HepG2 (cell line): Measurements from ENCODE around the gene PSMD9. TPM values are rescaled to one million over a fixed set of nuclear protein-coding genes. Genes with fewer than 3 reads are reported as not detected.

ENCODE experiments used
- ATAC-seq: fragments of 200-7000 bp; cut with Tn5 transposase; 3 replicates; pipeline ENCODE4 v1.9.1; 2020; ENCODE audit warnings: mild to moderate bottlenecking, moderate library complexity
- BruUV-seq: library from RNA; stranded (reverse); fragments of 400-500 nt; replicated peaks from 2 replicates; lab custom pipeline; 2021; lab: Mats Ljungman, UMichigan
- CTCF ChIA-PET: fragments of 300-600 bp; formaldehyde crosslinking; extraction: SDS; loops from one replicate; lab custom pipeline; 2021; ENCODE audit warnings: low total read pairs, inconsistent platforms, low intra/inter-chr PET ratio; lab: Yijun Ruan, JAX
- POLR2A ChIA-PET: fragments of 350-600 bp; sonication (Branson Sonifier 250); formaldehyde crosslinking; loops from one replicate; lab custom pipeline; 2020; ENCODE audit warnings: antibody characterized with exemption, inconsistent platforms; lab: Yijun Ruan, JAX
- DNase-seq: peaks from one replicate; pipeline ENCODE4 v3.0.0-alpha.2; 2015; ENCODE audit warnings: low spot score
- FAIRE-seq: peaks from 3 replicates; lab custom pipeline; 2011; peaks lifted over from hg19 to GRCh38; lab: Jason Lieb, UNC
- H2AFZ ChIP-seq: one replicate; pipeline ENCODE4 v1.6.1; 2011; ENCODE audit warnings: low read length, inconsistent platforms
- H3K27ac ChIP-seq: fragments of 300-600 bp; 3 replicates; pipeline ENCODE4 v1.8.0; 2011; ENCODE audit warnings: mixed run types, mild to moderate bottlenecking, mixed read lengths, low read length, inconsistent platforms; ENCODE audit not compliant: insufficient read depth; ENCODE audit errors: extremely low read length
- H3K27me3 ChIP-seq, 2 experiments: fragments of 200-600 bp in 1 of 2; 2 replicates in 1 of 2; 3 replicates in 1 of 2; pipeline versions ENCODE4 v1.6.0 to v1.8.0; 2011; ENCODE audit warnings: low read length in 2 of 2, mild to moderate bottlenecking in 2 of 2, moderate library complexity in 2 of 2, inconsistent platforms in 1 of 2; ENCODE audit not compliant: insufficient read depth in 2 of 2, control insufficient read depth in 1 of 2
- H3K36me3 ChIP-seq, 2 experiments: fragments of 200-600 bp in 1 of 2; replicated peaks in 1 of 2; 2 replicates in 1 of 2; 3 replicates in 1 of 2; pipeline versions ENCODE4 v1.5.1 to v1.8.0; 2011; ENCODE audit warnings: low read length in 2 of 2, inconsistent platforms in 1 of 2; ENCODE audit not compliant: insufficient read depth in 2 of 2, control insufficient read depth in 1 of 2
- H3K4me1 ChIP-seq: 2 replicates; pipeline ENCODE4 v1.5.1; 2012; ENCODE audit warnings: low read length, inconsistent platforms; ENCODE audit not compliant: insufficient read depth
- H3K4me2 ChIP-seq: 2 replicates; pipeline ENCODE4 v1.6.0; 2011; ENCODE audit warnings: low read depth, low read length, inconsistent platforms
- H3K4me3 ChIP-seq, 3 experiments: fragments of 200-600 bp in 1 of 3; sonication (generic), shearing (Covaris generic) in 1 of 3; replicated peaks in 1 of 3; 2 replicates each; pipeline ENCODE4 v1.5.1; 2011 to 2016; ENCODE audit warnings: low read length in 3 of 3, inconsistent platforms in 2 of 3, low read depth in 2 of 3, mild to moderate bottlenecking in 2 of 3, control low read depth in 1 of 3, mixed read lengths in 1 of 3; ENCODE audit not compliant: insufficient read depth in 1 of 3
- H3K79me2 ChIP-seq: one replicate; pipeline ENCODE4 v1.6.1; 2011; ENCODE audit warnings: low read length, inconsistent platforms; ENCODE audit not compliant: insufficient read depth
- H3K9ac ChIP-seq: 2 replicates; pipeline ENCODE4 v1.6.0; 2011; ENCODE audit warnings: mild to moderate bottlenecking, low read depth, low read length, inconsistent platforms; ENCODE audit not compliant: insufficient read depth
- H3K9me3 ChIP-seq: 2 replicates; pipeline ENCODE4 v1.5.1; 2012; ENCODE audit warnings: mild to moderate bottlenecking, low read length
- H4K20me1 ChIP-seq: 2 replicates; pipeline ENCODE4 v1.6.0; 2011; ENCODE audit warnings: inconsistent platforms, mild to moderate bottlenecking, low read length, moderate library complexity; ENCODE audit not compliant: insufficient read depth
- ASH2L ChIP-seq: fragments of 300-600, 200-600 bp; sonication (generic); IDR thresholded peaks from 2 replicates; pipeline ENCODE4 v1.7.0; 2017; ENCODE audit warnings: low read depth, mild to moderate bottlenecking, moderate library complexity, mixed read lengths, low read length; ENCODE audit not compliant: insufficient read length
- CBX1 ChIP-seq: IDR thresholded peaks from one replicate; pipeline ENCODE4 v1.6.1; 2016; ENCODE audit warnings: antibody characterized with exemption, low read depth
- CTCF ChIP-seq: sonication (generic); formaldehyde crosslinking; IDR thresholded peaks from 2 replicates; pipeline ENCODE4 v1.5.0; 2020; ENCODE audit warnings: mild to moderate bottlenecking, missing genetic modification reagents, moderate library complexity
- HNF4A ChIP-seq: sonication (generic); formaldehyde crosslinking; IDR thresholded peaks from 2 replicates; pipeline ENCODE4 v1.4.0; 2020; ENCODE audit warnings: missing genetic modification reagents
- HOXD1 ChIP-seq: sonication (generic); formaldehyde crosslinking; IDR thresholded peaks from 2 replicates; pipeline ENCODE4 v1.5.0; 2020; ENCODE audit warnings: missing genetic modification reagents
- MED8 ChIP-seq: sonication (generic); formaldehyde crosslinking; IDR thresholded peaks from 2 replicates; pipeline ENCODE4 v1.8.1; 2023; ENCODE audit warnings: mild to moderate bottlenecking, missing genetic modification reagents; ENCODE audit not compliant: insufficient replicate concordance
- RBM22 ChIP-seq: fragments of 200-400 bp; formaldehyde crosslinking; optimal IDR thresholded peaks from 2 replicates; pipeline ENCODE3; 2017; ENCODE audit warnings: mild to moderate bottlenecking, low read length, moderate library complexity
- SIN3B ChIP-seq: fragments of 150-350 bp; IDR thresholded peaks from 2 replicates; pipeline ENCODE4 v1.6.1; 2014; ENCODE audit warnings: low read length
- SIX1 ChIP-seq: sonication (generic); formaldehyde crosslinking; IDR thresholded peaks from 2 replicates; pipeline ENCODE4 v1.4.0; 2020; ENCODE audit warnings: missing genetic modification reagents, borderline replicate concordance
- SMAD9 ChIP-seq: sonication (generic); formaldehyde crosslinking; IDR thresholded peaks from 2 replicates; pipeline ENCODE4 v1.5.1; 2020; ENCODE audit warnings: mild to moderate bottlenecking, missing genetic modification reagents
- ZNF652 ChIP-seq: IDR thresholded peaks from 2 replicates; pipeline ENCODE4 v1.6.1; 2016; ENCODE audit warnings: low read depth, borderline replicate concordance
- ZNF768 ChIP-seq: sonication (generic); formaldehyde crosslinking; IDR thresholded peaks from 2 replicates; pipeline ENCODE4 v1.4.0; 2020; ENCODE audit warnings: missing genetic modification reagents
- ZNF770 ChIP-seq: sonication (generic); formaldehyde crosslinking; IDR thresholded peaks from 2 replicates; pipeline ENCODE4 v1.5.0; 2020; ENCODE audit warnings: mild to moderate bottlenecking, missing genetic modification reagents
- ZXDC ChIP-seq: sonication (generic); formaldehyde crosslinking; IDR thresholded peaks from 2 replicates; pipeline ENCODE4 v1.5.0; 2020; ENCODE audit warnings: mild to moderate bottlenecking, missing genetic modification reagents
- WGBS: methylation state at CpG from one replicate; pipeline ENCODE4 v1.1.6; 2017; ENCODE audit warnings: low lambda C conversion rate; 5-methylcytosine and 5-hydroxymethylcytosine counted together
- in situ Hi-C: cut with HindIII; loops from 2 replicates; pipeline ENCODE4 v1.10.0; 2017; ENCODE audit warnings: low pct_unique_long_range_greater_than_20kb; ENCODE audit not compliant: extremely low pct_ligation_motif_present
- intact Hi-C: fragments of 100-400 bp; cut with micrococcal nuclease; formaldehyde crosslinking; loops from one replicate; pipeline ENCODE4 v1.10.0; 2022; ENCODE audit not compliant: unreplicated experiment
- polyA plus RNA-seq, 8 experiments: library from polyadenylated mRNA; depleted of rRNA in 3 of 8; stranded (reverse) in 7 of 8; unstranded in 1 of 8; fragments of >200 nt; fragmentation: Illumina TruSeq in 4 of 8; extraction: Trizol in 4 of 8; gene quantifications; 2 replicates each; pipeline versions ENCODE4 v1.2.1 to v1.2.3, GENCODE V29; 2011 to 2016; ENCODE audit warnings: low read depth in 4 of 8, missing spikeins in 1 of 8, mixed read lengths in 1 of 8; ENCODE audit not compliant: insufficient read depth in 1 of 8
- total RNA-seq, 5 experiments: library from RNA; depleted of rRNA; stranded (reverse); fragments of >200 nt; fragmentation: Illumina TruSeq; extraction: Trizol; gene quantifications; 2 replicates each; pipeline ENCODE4 v1.2.3, GENCODE V29; 2016; ENCODE audit warnings: low read depth in 1 of 5
- TF ChIP-seq, protein P1 (sequence below): sonication (generic); IDR thresholded peaks from 2 replicates; pipeline ENCODE4 v1.6.1; 2016; ENCODE audit warnings: low read depth, borderline replicate concordance

Gene PSMD9
- total and polyA plus RNA-seq, 2 of the 13 experiments (the other 11 are each of a cell fraction or from before 2014, with no cell fraction given) = 41.4 to 61.1 TPM

DNA sequence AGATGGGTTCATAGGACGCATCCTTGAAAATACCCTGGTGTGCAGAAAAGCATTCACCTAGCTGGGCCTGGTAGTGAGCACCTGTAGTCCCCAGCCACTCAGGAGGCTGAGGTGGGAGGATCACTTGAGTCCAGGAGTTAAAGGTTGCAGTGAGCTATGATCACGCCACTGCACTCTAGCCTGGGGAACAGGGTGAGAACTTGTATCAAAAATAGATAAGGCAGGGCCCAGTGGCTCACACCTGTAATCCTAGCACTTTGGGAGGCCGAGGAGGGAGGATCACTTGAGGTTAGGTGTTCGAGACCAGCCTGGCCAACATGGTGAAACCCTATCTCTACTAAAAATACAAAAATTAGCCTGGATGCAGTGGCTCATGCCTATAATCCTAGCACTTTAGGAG lies 27.9 kb upstream of the PSMD9 start (continued):
- peak; percentile 93 for TF ChIP-seq ZNF770

- peak; percentile 45 for DNase-seq
- ChIA-PET CTCF (no interaction called here), POLR2A (interaction anchor here (0.7 to 6.4 kb wide), 6 partner anchors 11 to 66 kb away, joined by 3 to 52 read pairs (median 6); partner anchors contain the start of genes PSMD9 and SETD1B)
- H3K9ac ChIP-seq = peak overlapping the region; percentile 47
- no peak overlapping the region for H2AFZ ChIP-seq
- H3K9me3 ChIP-seq = no peaks in the 10 kb centered on the region
- no peak for ATAC-seq
- 12% methylated on average over 11 of the region's 11 CpGs for WGBS
- no peaks in the 10 kb centered on the region for H4K20me1 ChIP-seq
- BruUV-seq = no TSS peak
- peaks cover 10% of the 10 kb centered on the region for H3K79me2 ChIP-seq
- peaks cover 70% of the 10 kb centered on the region for H3K4me1 ChIP-seq
- in situ Hi-C loops (no loop called here), intact Hi-C loops (no loop called here)
- peak overlapping the region in 1 of 3 experiments; percentile 32; a peak in 1 of 6 replicates for H3K4me3 ChIP-seq
- H3K27me3 ChIP-seq = no peaks in the 10 kb centered on the region; a peak in 1 of 5 replicates
- H3K4me2 ChIP-seq = peak overlapping the region; percentile 72
- H3K27ac ChIP-seq = peak overlapping the region; percentile 78
- FAIRE-seq = peak; percentile 66
- no peaks in the 10 kb centered on the region for H3K36me3 ChIP-seq
- TF ChIP-seq ZXDC (no peak), ZNF768 (no peak), RBM22 (no peak), SMAD9 (no peak), SIX1 (CRISPR knock-in tag) (peak; percentile 35; the same call in 1 of the 2 replicates), HOXD1 (CRISPR knock-in tag) (no peak), CTCF (CRISPR knock-in tag) (no peak), MED8 (CRISPR knock-in tag) (no peak), CBX1 (no peak), SIN3B (no peak), ZNF652 (CRISPR knock-in tag) (no peak), ASH2L (no peak), HNF4A (CRISPR knock-in tag) (0 out of 2 replicates have a peak, but pooled peaks have one; percentile 19)
- TF ChIP-seq, protein P1, sequence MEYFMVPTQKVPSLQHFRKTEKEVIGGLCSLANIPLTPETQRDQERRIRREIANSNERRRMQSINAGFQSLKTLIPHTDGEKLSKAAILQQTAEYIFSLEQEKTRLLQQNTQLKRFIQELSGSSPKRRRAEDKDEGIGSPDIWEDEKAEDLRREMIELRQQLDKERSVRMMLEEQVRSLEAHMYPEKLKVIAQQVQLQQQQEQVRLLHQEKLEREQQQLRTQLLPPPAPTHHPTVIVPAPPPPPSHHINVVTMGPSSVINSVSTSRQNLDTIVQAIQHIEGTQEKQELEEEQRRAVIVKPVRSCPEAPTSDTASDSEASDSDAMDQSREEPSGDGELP = peak; percentile 32; the same call in 1 of the 2 replicates
Observed at GRCh38 chr12:121861636-121862254, 26.8 kb upstream of the PSMD9 start.
